Upper lobe of left lung (tissue), 6 donors: ENCODE data around the gene NR3C2. TPM values are rescaled to one million over a fixed set of nuclear protein-coding genes. Genes with fewer than 3 reads are reported as not detected.
"Not testable (repeated sequence)": the region's sequence is repeated elsewhere in the genome, so short reads cannot be mapped to it uniquely, and the experiment has no call there.

Experiments used
- ATAC-seq, 2 donors: fragments of 200-7000 bp; cut with Tn5 transposase; one replicate each; pipeline ENCODE4 v1.9.1; 2022; ENCODE audit warnings: mild to moderate bottlenecking in 2 of 2, moderate library complexity in 2 of 2; ENCODE audit not compliant: low FRiP score in 2 of 2
- DNase-seq, 2 donors: peaks; one replicate each; pipeline ENCODE4 v3.0.0-alpha.2; 2019 to 2020
- H3K27ac ChIP-seq, 4 donors: fragments of 200-600 bp; sonication (generic); one replicate each; pipeline ENCODE4 v1.5.1; 2016 to 2019
- H3K27me3 ChIP-seq, 4 donors: fragments of 200-600 bp; sonication (generic); one replicate each; pipeline ENCODE4 v1.5.1; 2017 to 2019
- H3K36me3 ChIP-seq, 4 donors: fragments of 200-600 bp; sonication (generic); one replicate each; pipeline ENCODE4 v1.5.1; 2016 to 2019
- H3K4me1 ChIP-seq, 4 donors: fragments of 200-600 bp; sonication (generic); one replicate each; pipeline ENCODE4 v1.5.1; 2018 to 2019
- H3K4me3 ChIP-seq, 4 donors: fragments of 200-600 bp; sonication (generic); one replicate each; pipeline ENCODE4 v1.5.1; 2017 to 2019; ENCODE audit warnings: mild to moderate bottlenecking in 2 of 4, moderate library complexity in 1 of 4
- H3K9me3 ChIP-seq, 4 donors: fragments of 200-600 bp; sonication (generic); one replicate each; pipeline ENCODE4 v1.5.1; 2018 to 2019
- CTCF ChIP-seq, 6 experiments: fragments of 450-650 bp in 4 of 6; fragments of 200-600 bp in 2 of 6; sonication (generic) in 2 of 6; IDR thresholded peaks; one replicate each; pipeline ENCODE4 v1.5.1; 2016 to 2019; ENCODE audit warnings: antibody characterized with exemption in 6 of 6
- EP300 ChIP-seq, 4 donors: sonication (generic); formaldehyde crosslinking; IDR thresholded peaks; one replicate each; pipeline ENCODE4 v1.5.1; 2017; ENCODE audit warnings: antibody characterized with exemption in 4 of 4, control low read depth in 2 of 4
- POLR2A ChIP-seq, 4 donors: fragments of 450-650 bp; IDR thresholded peaks; one replicate each; pipeline ENCODE4 v1.5.1; 2016 to 2017; ENCODE audit warnings: antibody characterized with exemption in 4 of 4, mild to moderate bottlenecking in 2 of 4
- POLR2AphosphoS5 ChIP-seq, 2 donors: sonication (generic); formaldehyde crosslinking; IDR thresholded peaks; one replicate each; pipeline ENCODE4 v1.5.1; 2017; ENCODE audit warnings: antibody characterized with exemption in 2 of 2
- WGBS, 2 donors: methylation state at CpG; one replicate each; pipeline ENCODE4 v1.1.5; 2017 to 2018; 5-methylcytosine and 5-hydroxymethylcytosine counted together
- total RNA-seq, 6 donors: library from RNA; depleted of rRNA in 4 of 6; stranded (reverse); fragments of >200 nt in 4 of 6; gene quantifications; one replicate each; pipeline versions ENCODE4 v1.1.0 to v1.2.1, GENCODE V29; 2016 to 2021
- donor health status: DM: no; HTN: no; CAD: no; lungs with moderate emphysema.
- donor health status: DM: no; HTN: yes; CAD: no; lungs with severe emphysema.

Gene NR3C2
- total RNA-seq, 6 donors from 2014 or later: 10.3 to 39.8 (median 23.7) TPM

- no peak overlapping the region for H3K4me3 ChIP-seq
- H3K4me1 ChIP-seq: no peaks in the 10 kb centered on the region
- no peak overlapping the region for H3K27ac ChIP-seq
- TF ChIP-seq CTCF (IDR thresholded peaks at IDR 0.05): no peak
- no peak for TF ChIP-seq POLR2A (IDR thresholded peaks at IDR 0.05)
- TF ChIP-seq POLR2AphosphoS5 (IDR thresholded peaks at IDR 0.05): no peak
- no peak for TF ChIP-seq EP300 (IDR thresholded peaks at IDR 0.05)
- ATAC-seq (no peak), DNase-seq (no peak)
- 82 to 89% methylated on average over 1 of the region's 1 CpG for WGBS, 2 donors
- H3K9me3 ChIP-seq: peaks cover 9 to 27% (median 15%) of the 10 kb centered on the region in 4 donors
- H3K27me3 ChIP-seq: no peaks in the 10 kb centered on the region
- no peaks in the 10 kb centered on the region for H3K36me3 ChIP-seq
Observed at GRCh38 chr4:148126825-148127224, 315.4 kb downstream of the NR3C2 start.

- TF ChIP-seq CTCF (IDR thresholded peaks at IDR 0.05) (no peak), EP300 (IDR thresholded peaks at IDR 0.05) (no peak), POLR2AphosphoS5 (IDR thresholded peaks at IDR 0.05) (no peak), POLR2A (IDR thresholded peaks at IDR 0.05) (no peak)
- H3K4me3 ChIP-seq: no peak overlapping the region
- no peak for ATAC-seq
- peaks cover 0 to 8% (median 0%) of the 10 kb centered on the region in 4 donors for H3K36me3 ChIP-seq
- no peaks in the 10 kb centered on the region for H3K4me1 ChIP-seq
- H3K9me3 ChIP-seq: peaks cover 9 to 27% (median 15%) of the 10 kb centered on the region in 4 donors
- H3K27ac ChIP-seq: no peak overlapping the region
- H3K27me3 ChIP-seq: no peaks in the 10 kb centered on the region
- 95 to 100% methylated on average over 1 of the region's 1 CpG for WGBS, 2 donors
- DNase-seq: no peak
Observed at GRCh38 chr4:148124512-148124911, 317.7 kb downstream of the NR3C2 start.

- Histone ChIP-seq H3K9me3 (peaks cover 9 to 27% (median 15%) of the 10 kb centered on the region in 4 donors), H3K36me3 (peaks cover 0 to 16% (median 0%) of the 10 kb centered on the region in 4 donors)
- ATAC-seq, H3K4me3 ChIP-seq, H3K27me3 ChIP-seq, DNase-seq, H3K4me1 ChIP-seq, H3K27ac ChIP-seq: not testable (repeated sequence)
- WGBS, 2 donors: 80 to 91% methylated on average over 2 of the region's 2 CpGs
Observed at GRCh38 chr4:148123161-148123560, 319.1 kb downstream of the NR3C2 start.

GRCh38 chr4:148120216-148120615 lies 322.0 kb downstream of the NR3C2 start:
- DNase-seq (no peak), ATAC-seq (no peak)
- Histone ChIP-seq H3K4me3 (no peak overlapping the region), H3K9me3 (peaks cover 9 to 25% (median 13%) of the 10 kb centered on the region in 4 donors), H3K27ac (no peak overlapping the region), H3K27me3 (no peaks in the 10 kb centered on the region), H3K4me1 (peaks cover 0 to 5% (median 0%) of the 10 kb centered on the region in 4 donors), H3K36me3 (peaks cover 0 to 16% (median 0%) of the 10 kb centered on the region in 4 donors)
- WGBS, 2 donors: 91 to 96% methylated on average over 3 of the region's 3 CpGs
- TF ChIP-seq CTCF (IDR thresholded peaks at IDR 0.05) (no peak), EP300 (IDR thresholded peaks at IDR 0.05) (no peak), POLR2AphosphoS5 (IDR thresholded peaks at IDR 0.05) (no peak), POLR2A (IDR thresholded peaks at IDR 0.05) (no peak)

GRCh38 chr4:148118633-148119032 lies 323.6 kb downstream of the NR3C2 start:
- WGBS, 2 donors: 73 to 79% methylated on average over 3 of the region's 3 CpGs
- H3K27me3 ChIP-seq: no peaks in the 10 kb centered on the region
- peaks cover 0 to 11% (median 9%) of the 10 kb centered on the region in 4 donors for H3K9me3 ChIP-seq
- H3K4me3 ChIP-seq: no peak overlapping the region
- peaks cover 0 to 5% (median 0%) of the 10 kb centered on the region in 4 donors for H3K4me1 ChIP-seq
- peaks cover 0 to 21% (median 5%) of the 10 kb centered on the region in 4 donors for H3K36me3 ChIP-seq
- no peak overlapping the region for H3K27ac ChIP-seq
- no peak for ATAC-seq
- TF ChIP-seq CTCF (IDR thresholded peaks at IDR 0.05) (no peak), EP300 (IDR thresholded peaks at IDR 0.05) (no peak), POLR2A (IDR thresholded peaks at IDR 0.05) (no peak), POLR2AphosphoS5 (IDR thresholded peaks at IDR 0.05) (no peak)
- no peak for DNase-seq
